T-helper 22 cell (primary cell): ENCODE measurements around the gene CNOT6.
"Not testable (repeated sequence)": the region's sequence is repeated elsewhere in the genome, so short reads cannot be mapped to it uniquely, and the experiment has no call there.

ENCODE experiments used
- DNase-seq: peaks from one replicate; pipeline ENCODE4 v3.0.0-alpha.2; 2020; ENCODE audit warnings: low read depth

CNOT6 gene

DNA sequence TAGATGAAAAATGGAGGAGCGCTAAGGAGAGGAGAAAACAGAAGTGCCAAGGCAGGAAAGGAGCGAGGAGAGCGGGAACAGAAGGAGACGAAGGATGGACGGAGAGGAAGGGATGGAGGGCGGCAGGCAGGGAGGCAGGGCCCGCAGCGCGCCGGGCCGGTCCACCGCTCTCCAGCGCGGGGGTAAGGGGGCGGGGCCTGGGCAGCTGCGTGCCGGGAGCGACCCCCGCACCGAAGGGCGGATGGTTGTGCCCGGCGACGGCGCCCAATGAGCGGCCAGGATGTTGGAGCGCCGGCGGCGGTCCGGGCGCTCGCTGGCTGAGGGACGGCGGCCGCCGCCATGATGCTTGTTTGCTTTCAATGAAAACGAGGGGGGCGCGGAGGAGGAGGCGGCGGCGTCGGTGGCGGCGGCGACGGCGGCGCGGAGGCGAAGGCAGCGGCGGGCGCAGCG is at the start of gene CNOT6:
Gene CNOT6, plus strand, starts transcription at position 320 of the 450 bp plus-strand sequence. CDS start 34,898 bp downstream, outside the sequence.
- peak; percentile 90 for DNase-seq

- no peak for DNase-seq
Observed at GRCh38 chr5:180454752-180455151, 39.4 kb upstream of the CNOT6 start.

GRCh38 chr5:180455872-180456271 is 38.3 kb upstream of the CNOT6 start:
- no peak for DNase-seq

GRCh38 chr5:180456792-180457191 is 37.4 kb upstream of the CNOT6 start:
- DNase-seq: no peak

DNA sequence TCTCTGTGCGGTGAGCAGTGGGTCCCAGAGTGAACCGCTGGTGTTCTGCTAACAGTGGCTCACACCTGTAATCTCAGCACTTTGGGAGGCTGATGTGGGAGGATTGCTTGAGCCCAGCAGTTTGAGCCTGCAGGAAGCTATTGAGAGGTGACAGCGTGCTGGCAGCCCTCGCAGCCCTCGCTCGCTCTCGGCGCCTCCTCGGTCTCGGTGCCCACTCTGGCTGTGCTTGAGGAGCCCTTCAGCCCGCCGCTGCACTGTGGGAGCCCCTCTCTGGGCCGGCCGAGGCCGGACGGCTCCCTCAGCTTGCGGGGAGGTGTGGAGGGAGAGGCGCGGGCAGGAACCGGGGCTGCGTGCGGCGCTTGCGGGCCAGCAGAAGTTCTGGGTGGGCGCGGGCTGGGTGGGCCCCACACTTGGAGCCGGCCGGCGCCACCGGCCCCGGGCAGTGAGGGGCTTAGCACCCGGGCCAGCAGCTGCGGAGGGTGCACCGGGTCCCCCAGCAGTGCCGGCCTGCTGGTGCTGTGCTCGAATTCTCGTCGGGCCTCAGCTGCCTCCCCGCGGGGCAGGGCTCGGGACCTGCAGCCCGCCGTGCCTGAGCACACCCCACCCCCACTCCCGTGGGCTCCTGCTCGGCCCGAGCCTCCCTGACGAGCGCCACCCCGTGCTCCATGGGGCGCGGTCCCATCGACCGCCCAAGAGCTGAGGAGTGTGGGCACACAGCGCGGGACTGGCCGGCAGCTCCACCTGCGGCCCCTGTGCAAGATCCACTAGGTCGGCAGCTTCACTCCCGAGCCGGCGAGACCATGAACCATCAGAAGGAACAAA is 35.1 kb upstream of the CNOT6 start:
- not testable (repeated sequence) for DNase-seq

- not testable (repeated sequence) for DNase-seq
Observed at GRCh38 chr5:180459674-180460142, 34.5 kb upstream of the CNOT6 start.

DNA sequence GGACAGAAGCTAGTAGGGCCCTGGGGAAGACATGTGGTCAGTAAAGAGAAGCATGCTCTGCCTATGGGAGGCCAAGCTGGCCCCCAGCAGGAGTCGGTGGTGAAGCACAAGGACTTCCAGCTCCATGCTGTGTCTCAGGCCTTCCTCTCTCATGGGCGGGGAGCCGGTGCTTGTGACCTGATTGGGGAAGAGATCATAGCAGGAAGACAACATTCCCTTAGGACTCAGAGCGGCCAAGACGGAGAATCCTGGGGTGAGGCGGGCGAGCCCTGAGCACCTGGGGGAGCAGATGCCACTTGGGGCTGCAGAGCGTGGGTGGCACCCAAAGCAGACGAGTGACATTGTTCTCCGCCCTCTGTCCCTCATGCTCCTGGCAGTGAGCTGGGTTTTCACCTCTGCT is 33.3 kb upstream of the CNOT6 start:
- DNase-seq: no peak

- no peak for DNase-seq
Observed at GRCh38 chr5:180461303-180461702, 32.9 kb upstream of the CNOT6 start.

DNA sequence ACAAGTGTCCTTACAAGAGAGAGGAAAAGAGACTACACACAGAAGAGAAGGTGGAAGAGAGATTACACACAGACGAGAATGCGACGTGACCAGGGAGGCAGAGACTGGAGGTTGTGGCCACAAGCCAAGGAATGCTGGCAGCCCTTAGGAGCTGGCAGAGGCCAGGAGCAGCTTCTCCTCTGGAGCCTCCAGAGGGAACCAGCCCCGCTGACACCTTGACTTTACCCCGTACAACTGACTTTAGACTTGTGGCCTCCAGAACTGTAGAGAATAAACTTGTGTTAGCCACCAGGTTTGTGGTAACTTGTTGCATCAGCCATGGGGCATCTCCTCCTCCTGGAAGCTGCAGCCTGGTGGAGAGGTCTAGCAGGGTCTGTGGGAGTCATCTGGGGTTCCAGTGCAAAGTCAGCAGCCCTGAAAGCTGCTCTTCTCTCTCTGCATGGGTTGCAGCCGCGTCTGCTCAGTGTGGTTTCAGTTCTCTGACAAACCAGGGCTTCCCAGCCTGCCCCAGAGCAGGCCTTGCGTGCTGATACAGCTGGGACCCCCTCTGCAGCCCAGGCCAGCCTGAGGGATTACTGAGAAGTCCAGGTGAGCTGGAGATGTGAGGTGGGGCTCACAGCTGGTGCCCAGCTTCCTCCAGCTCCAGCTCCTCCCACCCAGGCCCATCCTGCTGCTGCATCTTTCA is 30.8 kb upstream of the CNOT6 start:
- no peak for DNase-seq

- no peak for DNase-seq
Observed at GRCh38 chr5:180463916-180464602, 30.1 kb upstream of the CNOT6 start.

GRCh38 chr5:180464603-180464970 is 29.6 kb upstream of the CNOT6 start:
- no peak for DNase-seq

DNA sequence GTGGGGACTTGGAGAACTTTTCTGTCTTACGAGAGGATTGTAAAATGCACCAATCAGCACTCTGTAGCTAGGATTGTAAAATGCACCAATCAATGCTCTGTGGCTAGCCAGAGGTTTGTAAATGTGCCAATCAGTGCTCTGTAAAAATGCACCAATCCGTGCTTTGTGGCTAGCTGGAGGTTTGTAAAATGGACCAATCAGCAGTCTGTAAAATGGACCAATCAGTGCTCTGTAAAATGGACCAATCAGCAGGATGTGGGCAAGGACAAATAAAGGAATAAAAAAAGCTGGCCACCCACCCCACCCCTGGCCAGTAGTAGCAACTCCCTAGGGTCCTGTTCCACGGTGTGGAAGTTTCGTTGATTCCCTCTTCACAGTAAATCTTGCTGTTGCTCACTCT is 29.1 kb upstream of the CNOT6 start:
- DNase-seq: not testable (repeated sequence)

DNA sequence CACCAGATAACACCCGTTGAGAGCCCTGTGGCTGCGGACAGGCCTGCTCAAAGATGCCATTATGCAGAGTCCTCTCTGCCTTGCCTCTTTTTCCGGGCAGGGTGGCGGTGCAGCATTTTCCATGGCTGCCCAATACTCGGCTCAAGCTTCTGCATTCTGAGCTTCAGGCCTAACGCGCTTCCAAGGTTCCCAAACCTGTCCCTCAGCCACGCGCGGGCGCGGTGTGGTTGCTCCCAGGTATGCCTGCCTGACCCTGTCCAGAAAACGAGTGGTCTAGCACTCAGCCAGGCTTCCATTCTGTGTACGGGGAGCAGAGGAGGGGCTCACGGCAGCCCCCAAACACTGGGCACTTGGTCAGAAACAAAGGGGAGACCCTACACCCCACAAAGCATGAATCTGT is 27.9 kb upstream of the CNOT6 start:
- DNase-seq: no peak

- DNase-seq: no peak
Observed at GRCh38 chr5:180467028-180467975, 26.9 kb upstream of the CNOT6 start.

- no peak for DNase-seq
Observed at GRCh38 chr5:180467989-180468731, 26.0 kb upstream of the CNOT6 start.

- DNase-seq: no peak
Observed at GRCh38 chr5:180468732-180469585, 25.2 kb upstream of the CNOT6 start.

GRCh38 chr5:180469586-180469865 is 24.7 kb upstream of the CNOT6 start:
- no peak for DNase-seq

- no peak for DNase-seq
Observed at GRCh38 chr5:180469866-180470265, 24.3 kb upstream of the CNOT6 start.

DNA sequence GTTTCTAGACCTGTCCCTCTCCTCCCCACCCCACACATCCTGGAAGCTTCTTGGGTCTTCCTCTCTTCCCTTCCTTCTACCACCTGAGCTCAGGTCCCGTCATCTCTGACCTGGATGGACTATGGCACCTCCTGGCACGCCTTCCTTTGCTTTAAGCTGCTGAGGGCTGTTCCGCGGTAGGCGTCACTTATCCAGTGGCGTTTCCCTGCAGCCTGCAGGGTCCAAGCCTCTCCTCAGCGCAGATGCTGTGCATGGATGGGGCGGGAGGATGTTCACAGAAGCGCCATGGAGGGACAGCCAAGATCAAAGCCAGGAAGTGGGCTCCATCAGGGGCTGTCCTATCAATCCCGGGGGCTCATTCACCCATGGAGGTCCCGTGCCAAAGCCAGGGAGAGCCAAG is 23.8 kb upstream of the CNOT6 start:
- DNase-seq: no peak

DNA sequence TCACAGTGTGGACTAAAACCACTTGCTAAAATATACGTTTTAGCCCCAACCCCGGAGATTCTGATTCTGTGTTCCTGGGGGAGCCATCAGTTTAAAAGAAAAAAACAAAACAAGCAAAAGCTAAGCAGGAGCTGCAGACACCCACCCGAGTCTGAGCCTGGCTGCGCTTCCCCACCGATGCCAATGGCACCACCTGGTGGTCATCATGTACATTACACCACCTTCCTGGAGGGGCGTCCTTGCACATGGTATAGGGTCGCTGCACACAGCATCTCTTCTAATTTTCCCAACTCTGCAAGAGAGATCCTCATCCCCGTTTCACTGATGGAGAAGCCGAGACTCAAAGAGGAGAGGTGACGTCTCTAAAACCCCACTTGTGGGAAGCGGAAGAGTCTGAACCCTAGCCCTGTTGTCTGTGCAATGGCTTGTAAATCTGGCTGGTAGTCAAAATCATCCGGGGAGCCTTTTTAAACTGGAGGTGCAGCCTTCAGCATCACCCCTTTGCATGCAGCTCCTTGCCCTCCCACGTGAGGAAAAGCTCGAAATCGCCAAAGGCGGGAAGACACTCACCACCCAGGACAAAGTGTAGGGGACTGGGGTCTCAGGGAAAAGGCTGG is 23.1 kb upstream of the CNOT6 start:
- DNase-seq: peak; percentile 9
